ENCODE measurements around the gene CTSZ.

The CTSZ gene

GRCh38 chr20:59031564-59032022 is 24.5 kb upstream of the CTSZ start:
- DNase-seq (ENCODE audit: low read depth in 2 of 2): no peak

- DNase-seq (ENCODE audit: low read depth in 2 of 2): no peak
Measured at GRCh38 chr20:59030911-59031563, 24.0 kb upstream of the CTSZ start.

- DNase-seq (ENCODE audit: low read depth in 2 of 2): no peak
Measured at GRCh38 chr20:59028812-59029211, 21.8 kb upstream of the CTSZ start.

GRCh38 chr20:59027741-59028320 is 20.8 kb upstream of the CTSZ start:
- no peak for DNase-seq (ENCODE audit: low read depth in 2 of 2)

- no peak for DNase-seq (ENCODE audit: low read depth in 2 of 2)
Measured at GRCh38 chr20:59026904-59027740, 20.1 kb upstream of the CTSZ start.

GRCh38 chr20:59025511-59025910 is 18.5 kb upstream of the CTSZ start:
- no peak for DNase-seq (ENCODE audit: low read depth in 2 of 2)

GRCh38 chr20:59025086-59025485 is 18.0 kb upstream of the CTSZ start:
- no peak for DNase-seq (ENCODE audit: low read depth in 2 of 2)

- no peak for DNase-seq (ENCODE audit: low read depth in 2 of 2)
Measured at GRCh38 chr20:59024111-59024530, 17.1 kb upstream of the CTSZ start.

GRCh38 chr20:59023616-59024015 is 16.6 kb upstream of the CTSZ start:
- DNase-seq (ENCODE audit: low read depth in 2 of 2): no peak

- DNase-seq (ENCODE audit: low read depth in 2 of 2): no peak
Measured at GRCh38 chr20:59022754-59023153, 15.7 kb upstream of the CTSZ start.

- DNase-seq (ENCODE audit: low read depth in 2 of 2): no peak
Measured at GRCh38 chr20:59020938-59021551, 14.0 kb upstream of the CTSZ start.

- no peak for DNase-seq (ENCODE audit: low read depth in 2 of 2)
Measured at GRCh38 chr20:59019217-59019616, 12.2 kb upstream of the CTSZ start, which contains the start of gene TUBB1. Gene TUBB1, plus strand, starts transcription at chr20:59019429. Its CDS starts 94 bp downstream, at chr20:59019523.

- DNase-seq (ENCODE audit: low read depth in 2 of 2): no peak
Measured at GRCh38 chr20:59018817-59019216, 11.8 kb upstream of the CTSZ start.

GRCh38 chr20:59017493-59018231 is 10.6 kb upstream of the CTSZ start:
- DNase-seq (ENCODE audit: low read depth in 2 of 2): no peak

GRCh38 chr20:59016795-59017492 is 9.9 kb upstream of the CTSZ start:
- DNase-seq (ENCODE audit: low read depth in 2 of 2): no peak

- DNase-seq (ENCODE audit: low read depth in 2 of 2): no peak
Measured at GRCh38 chr20:59015812-59016711, 9.0 kb upstream of the CTSZ start.

- DNase-seq (ENCODE audit: low read depth in 2 of 2): no peak
Measured at GRCh38 chr20:59015411-59015810, 8.4 kb upstream of the CTSZ start.

GRCh38 chr20:59014680-59015389 is 7.8 kb upstream of the CTSZ start:
- no peak for DNase-seq (ENCODE audit: low read depth in 2 of 2)

GRCh38 chr20:59013959-59014608 is 7.0 kb upstream of the CTSZ start:
- no peak for DNase-seq (ENCODE audit: low read depth in 2 of 2)

All from stimulated activated CD8-positive, alpha-beta memory T cell treated with anti-CD3 and anti-CD28 coated beads, Interleukin-15, amount 100 ng/mL, for 48 hours (primary cell).